Activated naive CD8-positive, alpha-beta T cell treated with anti-CD3 and anti-CD28 coated beads, Interleukin-2, amount 10 ng/mL, durations not matched to agents 7 days and 5 days (primary cell): Measurements from ENCODE around the gene GLE1. TPM values are rescaled to one million over a fixed set of nuclear protein-coding genes. Genes with fewer than 3 reads are reported as not detected.
"Not testable (repeated sequence)": the region's sequence is repeated elsewhere in the genome, so short reads cannot be mapped to it uniquely, and the experiment has no call there.

Experiments used
- ATAC-seq: fragments of 150-1000 bp; cut with Tn5 transposase; one replicate; pipeline ENCODE4 v1.10.0; 2021; ENCODE audit warnings: low read depth, moderate library complexity
- POLR2A ChIA-PET: fragments of 350-600 bp; sonication (Branson Sonifier 250); formaldehyde crosslinking; loops from one replicate; lab custom pipeline; 2021; ENCODE audit warnings: antibody characterized with exemption; lab: Charles Lee
- DNase-seq: peaks from one replicate; pipeline ENCODE4 v3.0.0; 2021
- H3K27ac Mint-ChIP-seq: one replicate; pipeline ENCODE4 v1.8.0; 2022; ENCODE audit warnings: mild to moderate bottlenecking, mixed read lengths
- H3K27me3 Mint-ChIP-seq: one replicate; pipeline ENCODE4 v1.8.0; 2022; ENCODE audit warnings: mild to moderate bottlenecking, moderate library complexity, mixed read lengths
- H3K36me3 Mint-ChIP-seq: one replicate; pipeline ENCODE4 v1.8.0; 2021; ENCODE audit warnings: mild to moderate bottlenecking, mixed read lengths
- H3K4me1 Mint-ChIP-seq: one replicate; pipeline ENCODE4 v1.8.0; 2021; ENCODE audit warnings: mixed read lengths
- H3K4me3 Mint-ChIP-seq: one replicate; pipeline ENCODE4 v1.8.0; 2022; ENCODE audit warnings: mild to moderate bottlenecking, moderate library complexity, mixed read lengths
- H3K9me3 Mint-ChIP-seq: one replicate; pipeline ENCODE4 v1.8.0; 2021; ENCODE audit warnings: mixed read lengths
- total RNA-seq, 2 experiments: library from RNA; stranded (reverse); gene quantifications; one replicate each; pipeline ENCODE4 v1.2.3, GENCODE V29; 2021

GLE1 gene
- total RNA-seq, 2 experiments from 2014 or later = 39.3 to 41.6 TPM

DNA sequence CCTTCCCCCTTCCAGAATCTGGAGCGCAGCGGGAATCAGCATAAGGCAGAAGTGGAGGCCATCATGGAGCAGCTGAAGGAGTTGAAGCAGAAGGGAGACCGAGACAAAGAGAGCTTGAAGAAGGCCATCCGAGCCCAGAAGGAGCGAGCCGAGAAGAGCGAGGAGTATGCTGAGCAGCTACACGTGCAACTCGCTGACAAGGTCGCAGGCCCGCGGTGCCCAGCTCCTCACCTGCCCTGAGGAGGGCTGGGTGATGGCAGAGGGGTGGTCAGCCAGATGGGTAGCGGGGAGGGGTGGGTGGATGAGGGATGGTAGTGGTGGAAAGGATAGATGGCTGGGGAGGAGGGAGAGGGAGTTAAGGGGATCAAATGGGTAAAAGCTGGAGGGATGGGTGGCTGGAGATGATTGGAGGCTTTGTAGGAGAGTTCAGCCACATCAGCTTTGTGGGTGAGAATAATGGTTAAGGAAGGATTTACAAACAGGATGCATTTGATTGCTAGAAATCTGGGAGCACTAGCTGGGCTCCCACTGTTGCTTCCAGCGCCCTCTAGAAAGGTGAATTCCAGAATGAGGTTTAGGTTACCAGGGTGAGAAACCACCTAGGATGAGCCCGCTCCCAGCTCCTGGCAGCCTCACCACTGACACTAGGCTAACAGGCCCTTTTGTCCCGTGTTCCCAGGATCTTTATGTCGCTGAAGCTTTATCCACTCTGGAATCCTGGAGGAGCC, 19.7 kb upstream of the GLE1 start:
- Mint-ChIP-seq H3K4me3 (no peak overlapping the region), H3K4me1 (no peaks in the 10 kb centered on the region), H3K27ac (no peak overlapping the region), H3K9me3 (no peaks in the 10 kb centered on the region), H3K27me3 (no peaks in the 10 kb centered on the region), H3K36me3 (peaks cover 27% of the 10 kb centered on the region)
- DNase-seq (no peak), ATAC-seq (no peak)
- POLR2A ChIA-PET = interaction anchor here (0.6 kb wide), 2 partner anchors 232 to 377 kb away, joined by 3 read pairs; no protein-coding TSS in a partner anchor

GRCh38 chr9:128485414-128485855, 19.1 kb upstream of the GLE1 start:
- ATAC-seq (no peak), DNase-seq (no peak)
- Mint-ChIP-seq H3K4me1 (no peaks in the 10 kb centered on the region), H3K9me3 (no peaks in the 10 kb centered on the region), H3K27ac (no peak overlapping the region), H3K27me3 (no peaks in the 10 kb centered on the region), H3K4me3 (no peak overlapping the region), H3K36me3 (peaks cover 28% of the 10 kb centered on the region)
- POLR2A ChIA-PET = interaction anchor here (0.6 kb wide), 2 partner anchors 232 to 377 kb away, joined by 3 read pairs; no protein-coding TSS in a partner anchor

DNA sequence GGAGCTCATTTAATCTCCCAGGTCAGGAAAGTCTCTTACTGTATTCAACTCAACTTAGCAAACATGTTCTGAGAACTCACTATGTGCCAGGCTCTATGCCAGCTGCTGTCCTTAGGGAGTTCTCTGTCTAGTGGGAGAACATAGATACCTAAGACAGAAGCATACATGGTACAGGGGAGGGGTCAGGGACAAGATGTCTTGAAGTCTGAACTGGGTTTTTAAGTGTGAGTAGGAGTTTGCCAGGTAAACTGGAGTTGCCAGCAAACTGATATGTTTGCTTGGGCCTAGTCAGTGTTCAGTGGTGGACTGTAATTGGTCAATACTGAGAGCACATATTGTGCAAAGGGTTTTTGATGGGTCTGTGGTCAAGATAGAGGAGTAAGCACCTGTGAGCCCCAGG, 18.3 kb upstream of the GLE1 start:
- no peak for ATAC-seq
- no peaks in the 10 kb centered on the region for H3K4me1 Mint-ChIP-seq
- H3K9me3 Mint-ChIP-seq = no peaks in the 10 kb centered on the region
- H3K27me3 Mint-ChIP-seq = no peaks in the 10 kb centered on the region
- H3K4me3 Mint-ChIP-seq = no peak overlapping the region
- POLR2A ChIA-PET = interaction anchor here (0.6 kb wide), 1 partner anchor 15 kb away, joined by 3 read pairs; no protein-coding TSS in a partner anchor
- H3K27ac Mint-ChIP-seq = no peak overlapping the region
- H3K36me3 Mint-ChIP-seq = peaks cover 30% of the 10 kb centered on the region
- no peak for DNase-seq

- no peaks in the 10 kb centered on the region for H3K9me3 Mint-ChIP-seq
- H3K4me1 Mint-ChIP-seq = peaks cover 3% of the 10 kb centered on the region
- DNase-seq (no peak), ATAC-seq (no peak)
- H3K4me3 Mint-ChIP-seq = no peak overlapping the region
- peaks cover 19% of the 10 kb centered on the region for H3K36me3 Mint-ChIP-seq
- POLR2A ChIA-PET = no interaction called here
- H3K27me3 Mint-ChIP-seq = no peaks in the 10 kb centered on the region
- H3K27ac Mint-ChIP-seq = no peak overlapping the region
Measured at GRCh38 chr9:128493424-128493823, 11.1 kb upstream of the GLE1 start.

- H3K4me3 Mint-ChIP-seq = no peak overlapping the region
- H3K9me3 Mint-ChIP-seq = no peaks in the 10 kb centered on the region
- ATAC-seq = no peak
- peaks cover 17% of the 10 kb centered on the region for H3K36me3 Mint-ChIP-seq
- POLR2A ChIA-PET = interaction anchor here (0.5 kb wide), 1 partner anchor 337 kb away, joined by 3 read pairs; no protein-coding TSS in a partner anchor
- H3K27ac Mint-ChIP-seq = no peak overlapping the region
- no peaks in the 10 kb centered on the region for H3K27me3 Mint-ChIP-seq
- no peak for DNase-seq
- peaks cover 3% of the 10 kb centered on the region for H3K4me1 Mint-ChIP-seq
Measured at GRCh38 chr9:128494108-128494745, 10.3 kb upstream of the GLE1 start.

- Mint-ChIP-seq H3K4me1 (peaks cover 3% of the 10 kb centered on the region), H3K27me3 (no peaks in the 10 kb centered on the region), H3K4me3 (no peak overlapping the region), H3K36me3 (peaks cover 15% of the 10 kb centered on the region), H3K27ac (no peak overlapping the region), H3K9me3 (no peaks in the 10 kb centered on the region)
- POLR2A ChIA-PET = interaction anchor here (0.5 kb wide), 1 partner anchor 337 kb away, joined by 3 read pairs; no protein-coding TSS in a partner anchor
- DNase-seq (no peak), ATAC-seq (no peak)
Measured at GRCh38 chr9:128494746-128495129, 9.8 kb upstream of the GLE1 start.

DNA sequence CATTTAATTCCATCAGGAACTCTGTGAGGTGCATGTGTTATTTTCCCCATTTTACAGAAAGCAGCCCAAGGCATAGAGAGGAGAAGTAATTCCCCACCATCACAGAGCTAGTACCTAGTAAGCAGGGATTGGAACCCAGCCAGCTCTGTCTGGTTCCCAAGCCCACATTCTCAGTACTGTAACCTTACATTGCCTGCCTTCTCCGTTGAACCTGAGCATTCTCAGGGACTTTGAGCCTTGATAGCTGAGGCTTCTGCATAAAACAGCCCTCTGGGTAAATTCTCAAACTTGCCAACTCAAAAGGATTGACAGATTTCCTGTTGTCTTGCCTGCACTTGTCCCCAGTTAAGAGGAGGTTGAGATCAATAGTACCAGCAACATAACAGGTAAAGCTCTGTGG, 9.2 kb upstream of the GLE1 start:
- no peak for DNase-seq
- ATAC-seq = no peak
- Mint-ChIP-seq H3K4me3 (no peak overlapping the region), H3K9me3 (no peaks in the 10 kb centered on the region), H3K4me1 (peaks cover 4% of the 10 kb centered on the region), H3K27me3 (no peaks in the 10 kb centered on the region), H3K27ac (peak overlapping the region; percentile 30), H3K36me3 (peaks cover 13% of the 10 kb centered on the region)
- POLR2A ChIA-PET = no interaction called here

DNA sequence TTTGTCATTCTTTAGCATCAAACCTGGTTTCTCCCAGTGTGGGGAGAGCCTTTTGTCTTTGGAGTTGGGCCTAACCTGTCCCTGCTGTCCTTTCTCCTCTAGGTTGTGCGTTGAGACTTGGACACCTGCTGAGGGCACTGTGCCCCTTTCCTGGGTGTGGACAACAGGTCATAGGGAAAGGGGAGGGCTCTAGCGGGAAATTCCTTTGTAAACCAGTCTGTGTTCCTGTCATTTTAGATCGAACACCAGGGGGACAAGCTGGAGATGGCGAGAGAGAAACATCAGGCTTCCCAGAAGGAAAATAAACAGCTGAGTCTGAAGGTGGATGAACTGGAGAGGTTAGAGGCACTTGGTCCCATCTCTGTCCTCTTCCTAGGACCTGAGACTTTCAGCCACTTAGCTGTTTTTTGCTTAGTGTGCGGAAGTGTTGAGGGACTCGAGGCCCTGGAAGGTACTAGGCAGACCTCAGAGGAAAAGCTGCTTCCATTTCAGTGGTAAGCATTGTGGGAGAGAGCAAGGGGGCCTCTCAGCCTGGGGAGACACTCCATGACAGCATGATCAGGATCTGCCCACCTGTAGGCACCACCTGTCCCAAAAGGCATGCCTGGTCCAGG, 8.6 kb upstream of the GLE1 start:
- H3K4me3 Mint-ChIP-seq = no peak overlapping the region
- POLR2A ChIA-PET = no interaction called here
- peaks cover 4% of the 10 kb centered on the region for H3K4me1 Mint-ChIP-seq
- DNase-seq (no peak), ATAC-seq (no peak)
- H3K36me3 Mint-ChIP-seq = peaks cover 11% of the 10 kb centered on the region
- peak overlapping the region; percentile 56 for H3K27ac Mint-ChIP-seq
- no peaks in the 10 kb centered on the region for H3K9me3 Mint-ChIP-seq
- H3K27me3 Mint-ChIP-seq = no peaks in the 10 kb centered on the region

DNA sequence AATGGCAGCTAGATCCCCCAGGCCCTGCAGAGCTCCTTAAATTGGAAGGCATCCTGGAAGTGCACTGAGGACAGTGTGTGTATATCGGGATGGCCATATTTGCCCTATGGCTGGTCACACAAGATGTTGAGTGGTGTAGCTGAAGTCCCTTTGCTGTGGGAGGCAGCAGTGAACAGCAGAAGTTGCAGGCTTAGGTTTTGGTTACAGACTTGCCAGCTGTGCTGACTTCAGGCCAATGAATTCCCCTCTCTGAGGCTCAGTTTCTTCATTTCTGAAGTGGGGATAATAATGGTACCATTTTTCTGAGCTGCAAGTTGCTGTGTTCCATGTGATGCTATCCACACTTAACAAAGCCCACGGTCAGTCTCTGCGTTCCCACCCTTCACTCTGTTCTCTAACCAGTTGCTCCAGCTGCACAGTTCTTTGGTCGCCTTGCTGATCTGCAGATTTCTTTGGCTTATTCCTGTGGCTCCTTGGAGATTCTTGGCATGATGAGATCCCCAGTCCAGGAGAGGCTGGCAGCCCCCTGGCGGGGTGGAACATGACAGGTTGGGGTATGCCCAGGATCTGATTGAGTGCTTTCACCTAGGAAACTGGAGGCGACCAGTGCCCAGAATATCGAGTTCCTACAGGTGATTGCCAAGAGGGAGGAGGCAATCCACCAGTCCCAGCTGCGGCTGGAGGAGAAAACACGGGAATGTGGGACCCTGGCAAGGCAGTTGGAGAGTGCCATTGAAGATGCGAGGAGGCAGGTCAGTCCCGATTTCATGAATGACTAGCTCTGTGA, 6.5 kb upstream of the GLE1 start:
- ATAC-seq = no peak
- H3K9me3 Mint-ChIP-seq = no peaks in the 10 kb centered on the region
- H3K4me1 Mint-ChIP-seq = peaks cover 4% of the 10 kb centered on the region
- H3K27ac Mint-ChIP-seq = no peak overlapping the region
- DNase-seq = no peak
- no peak overlapping the region for H3K4me3 Mint-ChIP-seq
- no peaks in the 10 kb centered on the region for H3K27me3 Mint-ChIP-seq
- POLR2A ChIA-PET = no interaction called here
- peaks cover 8% of the 10 kb centered on the region for H3K36me3 Mint-ChIP-seq

GRCh38 chr9:128498911-128499310, 5.6 kb upstream of the GLE1 start:
- Mint-ChIP-seq H3K27me3 (no peaks in the 10 kb centered on the region), H3K36me3 (peaks cover 6% of the 10 kb centered on the region), H3K9me3 (no peaks in the 10 kb centered on the region), H3K4me1 (peaks cover 6% of the 10 kb centered on the region), H3K27ac (no peak overlapping the region), H3K4me3 (no peak overlapping the region)
- DNase-seq (no peak), ATAC-seq (no peak)
- POLR2A ChIA-PET = no interaction called here

DNA sequence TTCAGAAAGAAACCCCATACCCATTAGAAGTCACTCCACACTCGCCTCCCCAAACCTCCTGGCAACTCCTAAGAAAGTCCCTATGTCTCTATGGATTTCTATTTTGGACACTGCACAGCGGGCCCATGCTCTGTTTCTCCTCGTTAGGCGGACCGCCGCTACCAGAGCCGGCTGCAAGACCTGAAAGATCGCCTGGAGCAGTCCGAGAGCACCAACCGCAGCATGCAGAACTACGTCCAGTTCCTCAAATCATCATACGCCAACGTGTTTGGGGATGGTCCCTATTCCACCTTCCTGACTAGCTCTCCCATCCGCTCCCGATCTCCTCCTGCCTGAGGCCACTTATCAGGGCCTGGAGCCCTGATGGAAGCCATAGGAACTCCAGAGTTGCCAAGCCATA, 4.6 kb upstream of the GLE1 start:
- peaks cover 6% of the 10 kb centered on the region for H3K36me3 Mint-ChIP-seq
- no peak overlapping the region for H3K4me3 Mint-ChIP-seq
- POLR2A ChIA-PET = no interaction called here
- ATAC-seq = no peak
- no peak for DNase-seq
- H3K27me3 Mint-ChIP-seq = no peaks in the 10 kb centered on the region
- H3K4me1 Mint-ChIP-seq = peaks cover 5% of the 10 kb centered on the region
- H3K9me3 Mint-ChIP-seq = no peaks in the 10 kb centered on the region
- H3K27ac Mint-ChIP-seq = peak overlapping the region; percentile 28

- not testable (repeated sequence) for H3K27me3 Mint-ChIP-seq, H3K36me3 Mint-ChIP-seq, H3K9me3 Mint-ChIP-seq, ATAC-seq, DNase-seq
- POLR2A ChIA-PET = interaction anchor here (0.6 to 2.1 kb wide), 2 partner anchors 48 to 835 kb away, joined by 3 to 16 read pairs; partner anchors contain the start of gene SPTAN1
- H3K4me1 Mint-ChIP-seq = peaks cover 16% of the 10 kb centered on the region
- H3K27ac Mint-ChIP-seq = peak overlapping the region; percentile 65
- peak overlapping the region; percentile 100 for H3K4me3 Mint-ChIP-seq
Measured at GRCh38 chr9:128503415-128503825, 1.1 kb upstream of the GLE1 start.

DNA sequence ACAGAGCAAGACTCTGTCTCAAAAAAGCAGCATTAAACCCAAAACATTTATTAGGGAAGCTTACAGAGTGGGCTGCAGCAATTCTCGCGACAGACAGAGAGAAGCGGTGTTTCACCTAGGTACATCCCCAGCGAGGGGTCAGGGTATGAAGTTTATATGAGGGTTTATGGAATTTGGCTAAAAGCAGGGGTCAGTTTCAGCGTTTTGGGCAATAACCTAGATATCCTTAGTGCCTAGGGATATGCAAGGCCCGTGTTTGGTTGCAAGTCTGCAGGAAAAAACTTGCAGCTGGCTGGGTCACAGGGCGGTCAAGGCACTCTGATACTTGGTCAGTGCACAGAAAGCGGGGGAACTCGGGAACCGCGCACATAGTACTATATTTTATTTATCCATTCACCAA, 649 bp upstream of the GLE1 start:
- Mint-ChIP-seq H3K36me3 (peaks cover 9% of the 10 kb centered on the region), H3K27me3 (no peaks in the 10 kb centered on the region), H3K9me3 (no peaks in the 10 kb centered on the region), H3K4me1 (peaks cover 21% of the 10 kb centered on the region), H3K4me3 (peak overlapping the region; percentile 100), H3K27ac (peak overlapping the region; percentile 65)
- no peak for ATAC-seq
- POLR2A ChIA-PET = interaction anchor here (0.6 to 2.1 kb wide), 2 partner anchors 48 to 834 kb away, joined by 3 to 16 read pairs; partner anchors contain the start of gene SPTAN1
- no peak for DNase-seq
